ENCODE data around the gene IFT172. TPM values are rescaled to one million over a fixed set of nuclear protein-coding genes. Genes with fewer than 3 reads are reported as not detected.

Gene IFT172
- total and polyA plus RNA-seq, 2 of the 4 experiments (the other 2 are of a cell fraction): 18.8 to 25.5 TPM

GRCh38 chr2:27442920-27443282, 46.6 kb downstream of the IFT172 start:
- Histone ChIP-seq H2AK9ac (replicated peaks; ENCODE audit: low read depth, low read length, poor library complexity) (no peak overlapping the region), H4K20me1 (ENCODE audit: insufficient read depth, low read length) (peaks cover 4% of the 10 kb centered on the region), H3K27me3 (ENCODE audit: control insufficient read depth, insufficient read depth, low read length) (no peaks in the 10 kb centered on the region), H2BK15ac (ENCODE audit: low read depth, low read length) (no peak overlapping the region), H2BK120ac (ENCODE audit: low read depth, low read length) (no peak overlapping the region), H2BK20ac (ENCODE audit: low read depth, low read length) (no peak overlapping the region), H2AK5ac (ENCODE audit: low read depth, low read length) (no peak overlapping the region), H3K18ac (ENCODE audit: low read depth, low read length) (no peak overlapping the region), H3K9me3 (ENCODE audit: control insufficient read depth, insufficient read depth, low read length) (no peaks in the 10 kb centered on the region), H3K4me1 (ENCODE audit: control insufficient read depth, insufficient read depth, low read length) (no peaks in the 10 kb centered on the region), H2AFZ (replicated peaks; ENCODE audit: low read length, poor library complexity) (no peak overlapping the region), H3K14ac (replicated peaks; ENCODE audit: low read depth, low read length) (no peak overlapping the region), H3K9ac (ENCODE audit: low read depth, low read length) (no peak overlapping the region), H3K27ac (ENCODE audit: insufficient read depth, low read length) (no peak overlapping the region), H2BK5ac (ENCODE audit: low read depth, low read length, poor library complexity, severe bottlenecking) (no peak overlapping the region), H3K4me2 (ENCODE audit: low read depth, low read length) (no peak overlapping the region), H3K56ac (ENCODE audit: extremely low read depth, insufficient read depth, low read length) (no peak overlapping the region), H3K79me1 (ENCODE audit: low read depth in 1 of 2, low read length in 2 of 2) (no peaks in the 10 kb centered on the region; a peak in 1 of 4 replicates), H4K5ac (ENCODE audit: low read depth, low read length) (no peak overlapping the region), H3K4ac (ENCODE audit: low read depth, low read length) (no peak overlapping the region), H4K8ac (ENCODE audit: low read depth in 2 of 2, low read length in 2 of 2) (no peak overlapping the region), H3K36me3 (ENCODE audit: control insufficient read depth, insufficient read depth, low read length) (peaks cover 44% of the 10 kb centered on the region), H3K9me1 (ENCODE audit: insufficient read depth, low read length) (no peaks in the 10 kb centered on the region), H3K4me3 (ENCODE audit: insufficient read depth, low read depth, low read length) (no peak overlapping the region), H3K23ac (ENCODE audit: low read depth, low read length) (no peak overlapping the region), H4K91ac (ENCODE audit: insufficient read depth, low read depth, low read length) (no peak overlapping the region)
- no TSS peak for BruUV-seq (replicated peaks)
- ATAC-seq (ENCODE audit: low read depth): peak; percentile 15; the same call in 1 of the 2 replicates
- TF ChIP-seq RCOR1 (IDR thresholded peaks at IDR 0.05; ENCODE audit: insufficient replicate concordance, low read length): no peak
- no peak for TF ChIP-seq MAZ (IDR thresholded peaks at IDR 0.05; ENCODE audit: borderline replicate concordance, low read depth, low read length)
- no peak for TF ChIP-seq MAFK (IDR thresholded peaks at IDR 0.05; ENCODE audit: low read depth, low read length)
- TF ChIP-seq RAD21 (IDR thresholded peaks at IDR 0.05; ENCODE audit: low read length): no peak
- no peak for TF ChIP-seq NFE2L2 (IDR thresholded peaks at IDR 0.05; ENCODE audit: low read depth, low read length)
- no peak for TF ChIP-seq RFX5 (IDR thresholded peaks at IDR 0.05; ENCODE audit: low read depth, low read length)
- no peak for TF ChIP-seq SMC3 (IDR thresholded peaks at IDR 0.05; ENCODE audit: low read depth, low read length)
- no peak for TF ChIP-seq MXI1 (IDR thresholded peaks at IDR 0.05; ENCODE audit: borderline replicate concordance, low read depth, low read length)
- TF ChIP-seq FOS (IDR thresholded peaks at IDR 0.05; ENCODE audit: low read depth, low read length): no peak
- TF ChIP-seq ELK1 (IDR thresholded peaks at IDR 0.05; ENCODE audit: borderline replicate concordance, low read depth, low read length): no peak
- TF ChIP-seq CHD1 (IDR thresholded peaks at IDR 0.05; ENCODE audit: low read depth, low read length): no peak
- TF ChIP-seq, protein P1, sequence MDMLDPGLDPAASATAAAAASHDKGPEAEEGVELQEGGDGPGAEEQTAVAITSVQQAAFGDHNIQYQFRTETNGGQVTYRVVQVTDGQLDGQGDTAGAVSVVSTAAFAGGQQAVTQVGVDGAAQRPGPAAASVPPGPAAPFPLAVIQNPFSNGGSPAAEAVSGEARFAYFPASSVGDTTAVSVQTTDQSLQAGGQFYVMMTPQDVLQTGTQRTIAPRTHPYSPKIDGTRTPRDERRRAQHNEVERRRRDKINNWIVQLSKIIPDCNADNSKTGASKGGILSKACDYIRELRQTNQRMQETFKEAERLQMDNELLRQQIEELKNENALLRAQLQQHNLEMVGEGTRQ (IDR thresholded peaks at IDR 0.05; ENCODE audit: low read depth, low read length): no peak
- no peak for TF ChIP-seq CEBPB (IDR thresholded peaks at IDR 0.05; ENCODE audit: low read depth, low read length)
- TF ChIP-seq BHLHE40 (IDR thresholded peaks at IDR 0.05; ENCODE audit: low read depth, low read length): no peak
- TF ChIP-seq, protein P2, sequence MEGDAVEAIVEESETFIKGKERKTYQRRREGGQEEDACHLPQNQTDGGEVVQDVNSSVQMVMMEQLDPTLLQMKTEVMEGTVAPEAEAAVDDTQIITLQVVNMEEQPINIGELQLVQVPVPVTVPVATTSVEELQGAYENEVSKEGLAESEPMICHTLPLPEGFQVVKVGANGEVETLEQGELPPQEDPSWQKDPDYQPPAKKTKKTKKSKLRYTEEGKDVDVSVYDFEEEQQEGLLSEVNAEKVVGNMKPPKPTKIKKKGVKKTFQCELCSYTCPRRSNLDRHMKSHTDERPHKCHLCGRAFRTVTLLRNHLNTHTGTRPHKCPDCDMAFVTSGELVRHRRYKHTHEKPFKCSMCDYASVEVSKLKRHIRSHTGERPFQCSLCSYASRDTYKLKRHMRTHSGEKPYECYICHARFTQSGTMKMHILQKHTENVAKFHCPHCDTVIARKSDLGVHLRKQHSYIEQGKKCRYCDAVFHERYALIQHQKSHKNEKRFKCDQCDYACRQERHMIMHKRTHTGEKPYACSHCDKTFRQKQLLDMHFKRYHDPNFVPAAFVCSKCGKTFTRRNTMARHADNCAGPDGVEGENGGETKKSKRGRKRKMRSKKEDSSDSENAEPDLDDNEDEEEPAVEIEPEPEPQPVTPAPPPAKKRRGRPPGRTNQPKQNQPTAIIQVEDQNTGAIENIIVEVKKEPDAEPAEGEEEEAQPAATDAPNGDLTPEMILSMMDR (conservative IDR thresholded peaks at IDR 0.05; ENCODE audit: low read depth, low read length): no peak
- no peak for TF ChIP-seq POLR2A (IDR thresholded peaks at IDR 0.05; ENCODE audit: low read depth, low read length)
- WGBS, 2 experiments (ENCODE audit: extremely low coverage in 2 of 2, insufficient read length in 1 of 2): 82% methylated on average over 6 of the region's 6 CpGs; no CpG with 5 or more reads in 1 of the 2 experiments
- in situ Hi-C loops (cut with MboI; ENCODE audit: low sequenced_read_pairs): no loop called here
- dilution Hi-C loops (cut with HindIII; ENCODE audit: low sequenced_read_pairs, unreplicated experiment): no loop called here
- POLR2A ChIA-PET (ENCODE audit: unreplicated experiment): no interaction called here
- DNase-seq: no peak
- intact Hi-C loops (cut with micrococcal nuclease): no loop called here
- CTCF ChIA-PET: no interaction called here
